Head of caudate nucleus (tissue), 42 donors: Measurements from ENCODE around the gene KLHL41.
A peak's percentile ranks its signal among the peaks of the same experiment; 100 is the strongest.

Source experiments
- DNase-seq, 42 donors: peaks; one replicate each; pipeline versions ENCODE4 v3.0.0 to v3.0.0-alpha.2; 2020 to 2021; ENCODE audit warnings: mixed read lengths in 7 of 42
- intact Hi-C: fragments of 100-400 bp; cut with DNase I; formaldehyde crosslinking; loops from one replicate; pipeline ENCODE4 v1.15.0; 2022

Gene KLHL41

DNA sequence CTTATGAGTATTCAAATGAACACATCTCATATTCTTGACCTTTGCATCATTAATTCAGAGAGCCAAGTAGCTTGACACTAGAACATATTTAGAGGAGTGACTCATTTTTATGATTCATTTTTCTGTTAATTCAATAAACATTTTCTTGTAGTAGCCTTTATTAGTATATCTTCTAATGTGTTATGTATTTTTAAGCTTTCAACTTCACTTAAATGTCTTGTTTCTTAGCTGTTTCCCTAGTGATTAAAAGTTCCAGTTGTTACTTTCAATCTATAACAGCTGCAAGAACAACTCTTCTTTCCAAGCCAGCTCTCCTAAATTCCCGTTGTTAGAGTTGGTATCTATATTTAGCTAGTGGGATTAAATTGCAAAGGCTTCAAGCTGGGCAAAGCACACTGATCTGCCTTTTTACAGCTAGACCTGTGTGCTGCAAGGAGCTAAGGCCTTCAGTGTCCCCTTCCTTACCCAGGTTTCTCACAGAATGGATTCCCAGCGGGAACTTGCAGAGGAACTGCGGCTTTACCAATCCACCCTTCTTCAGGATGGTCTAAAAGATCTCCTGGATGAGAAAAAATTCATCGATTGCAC, at the start of gene KLHL41:
TSS of gene KLHL41 (plus strand) at position 405 of the 588 bp plus-strand sequence. CDS start at position 482, 77 bp downstream.
- intact Hi-C loops: no loop called here
- DNase-seq: no peak

DNA sequence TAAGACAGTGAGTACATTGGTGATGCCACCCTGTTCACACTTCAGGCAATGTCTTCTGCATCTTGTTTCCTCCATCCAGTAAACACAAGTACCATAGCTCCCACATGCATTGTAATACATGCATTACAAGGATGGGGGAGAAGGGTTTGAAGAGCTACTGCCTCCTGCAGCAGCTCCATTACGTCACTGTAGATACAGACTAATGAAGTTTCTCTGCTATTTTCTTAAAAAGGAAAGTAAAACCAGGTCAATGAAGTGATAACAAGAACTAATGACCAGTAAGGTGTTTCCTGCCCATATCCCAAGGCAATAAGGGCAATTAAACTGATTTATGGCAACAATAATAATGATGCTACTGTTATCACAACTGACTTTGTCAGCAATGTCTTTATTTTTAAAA, 48.4 kb upstream of the KLHL41 start:
- intact Hi-C loops: no loop called here

DNA sequence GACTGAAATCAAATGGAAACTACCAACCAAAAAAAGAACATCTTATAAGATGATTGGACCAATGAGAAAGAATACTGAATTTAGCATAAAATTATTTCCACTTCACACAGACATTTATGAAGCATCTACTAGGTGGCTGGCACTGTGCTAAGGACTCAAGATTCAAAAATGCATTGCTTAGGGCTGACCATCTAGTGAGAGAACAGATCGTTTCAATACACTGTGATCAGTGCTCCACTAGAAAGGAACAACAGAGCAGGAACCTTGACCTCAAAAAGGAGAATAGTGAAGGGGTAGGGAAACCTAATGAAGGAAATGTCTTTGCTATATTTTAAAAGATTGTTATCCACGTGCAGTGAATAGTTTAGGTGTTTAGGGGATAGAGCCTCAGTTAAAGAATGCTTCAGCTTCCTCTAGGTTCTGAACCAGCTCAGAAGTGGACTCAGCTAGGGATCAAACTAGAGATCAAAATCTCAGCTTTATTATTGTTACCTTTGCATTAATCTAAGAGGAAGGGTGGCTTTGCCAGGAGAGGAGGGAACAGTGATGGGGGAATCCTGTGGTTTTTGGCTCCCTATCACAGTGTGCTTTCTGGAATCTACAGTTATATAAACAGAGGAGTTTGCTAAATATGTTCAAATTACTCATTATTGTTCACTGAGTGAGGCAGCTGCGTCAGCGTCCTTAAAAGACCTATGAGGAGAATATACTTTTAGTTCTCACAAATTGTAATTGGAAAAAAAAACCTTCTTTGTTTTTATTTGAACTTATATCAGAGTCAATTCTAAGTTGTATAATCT, 46.4 kb upstream of the KLHL41 start:
- DNase-seq: no peak
- intact Hi-C loops: no loop called here

More for the DNA sequence above, 48.4 kb upstream of the KLHL41 start:
- no peak for DNase-seq

DNA sequence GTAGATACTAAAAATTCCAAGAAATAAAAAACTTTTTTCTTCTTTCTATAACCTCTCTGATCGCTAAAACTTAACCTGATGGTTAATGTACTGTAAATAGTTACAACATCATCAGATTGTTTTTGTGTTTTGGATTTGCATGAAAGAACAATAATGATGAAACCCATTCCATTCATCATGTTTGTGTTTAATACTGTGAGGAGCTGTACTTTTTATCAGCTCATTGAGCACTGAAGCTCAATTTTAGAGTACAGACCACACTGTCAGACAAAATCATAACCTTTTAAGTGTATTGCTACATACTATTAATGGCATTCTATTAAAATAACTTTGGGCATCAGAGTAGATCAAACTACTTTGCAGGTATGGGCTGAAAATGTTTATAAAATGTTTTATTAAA, 45.0 kb upstream of the KLHL41 start:
- intact Hi-C loops: no loop called here
- DNase-seq: no peak

DNA sequence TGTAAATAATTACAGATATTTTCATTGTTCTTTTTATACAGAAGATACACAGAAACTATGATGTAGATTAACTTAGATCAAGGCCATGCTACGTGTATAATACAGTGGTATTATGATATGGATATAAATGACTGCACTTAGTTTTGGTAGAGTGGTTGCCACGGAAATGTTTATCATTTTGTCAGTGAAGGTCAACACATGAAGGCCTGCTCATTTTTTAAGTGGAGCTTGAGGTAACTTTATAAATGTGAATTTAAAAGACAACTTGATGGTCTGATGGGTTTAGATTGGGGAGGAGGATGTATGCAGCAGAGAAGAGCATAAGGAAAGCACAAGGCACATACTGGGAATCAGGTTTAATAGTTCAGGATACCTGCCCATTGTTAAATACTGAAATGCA, 44.6 kb upstream of the KLHL41 start:
- no peak for DNase-seq
- intact Hi-C loops: no loop called here

DNA sequence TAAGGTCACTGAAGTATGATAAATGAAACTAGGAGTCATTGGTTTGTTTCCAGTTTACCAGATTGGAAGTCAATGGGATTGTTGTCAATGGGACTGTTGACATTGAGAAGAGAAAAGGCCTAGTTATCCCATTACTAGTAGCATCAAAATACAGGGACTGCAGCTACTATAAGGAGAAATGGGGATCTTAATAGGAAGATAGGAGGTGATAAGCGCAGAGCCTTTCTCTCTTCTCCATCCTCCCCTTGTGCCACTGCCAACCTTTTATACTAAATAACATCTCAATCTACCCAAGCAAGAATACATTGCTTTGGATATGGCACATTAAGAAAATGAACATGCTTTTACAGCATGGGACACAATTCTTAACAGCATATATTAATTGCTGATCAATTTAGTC, 40.7 kb upstream of the KLHL41 start:
- intact Hi-C loops: no loop called here
- no peak for DNase-seq

DNA sequence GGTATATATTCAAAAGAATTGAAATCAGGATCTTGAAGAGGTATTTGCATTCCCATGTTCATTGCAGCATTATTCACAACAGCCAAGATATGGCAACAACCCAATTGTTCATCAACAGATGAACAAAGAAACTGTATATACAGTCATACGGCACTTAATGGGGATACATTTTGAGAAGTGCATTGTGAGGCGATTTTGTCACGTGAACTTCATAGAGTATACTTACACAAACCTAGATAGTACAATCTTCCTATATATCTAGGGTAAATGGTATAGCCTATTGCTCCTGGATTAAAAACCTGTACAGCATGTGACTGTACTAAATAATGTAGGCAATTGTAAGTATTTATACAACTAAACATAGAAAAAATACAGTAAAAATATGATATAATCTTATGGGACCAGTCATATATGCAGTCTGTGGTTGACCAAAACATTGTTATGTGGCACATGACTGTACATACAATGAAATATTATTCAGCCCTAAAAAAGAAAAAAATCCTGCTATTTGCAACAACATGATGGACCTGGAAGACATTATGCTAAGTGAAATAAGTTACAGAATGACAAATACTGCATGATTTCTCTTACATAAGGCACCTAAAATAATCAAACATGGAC, 39.4 kb upstream of the KLHL41 start:
- intact Hi-C loops: no loop called here
- DNase-seq: no peak

DNA sequence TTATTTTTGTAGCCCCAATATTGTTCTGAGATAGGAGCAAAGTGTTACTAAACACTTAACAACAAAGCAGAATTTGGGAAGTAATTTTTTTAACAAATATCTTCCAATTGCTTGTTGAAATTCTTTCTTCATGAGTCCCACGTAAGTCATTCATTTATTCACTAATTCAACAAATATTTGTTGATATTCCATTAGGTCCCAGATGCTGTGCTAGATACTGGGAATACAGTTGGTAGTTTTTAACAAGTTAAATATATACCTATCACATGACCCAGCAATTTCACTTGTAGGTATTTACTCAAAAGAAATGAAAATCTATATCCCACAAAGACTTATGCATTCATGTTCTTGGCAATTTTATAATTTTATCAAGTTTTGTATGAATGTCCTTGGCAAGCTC, 37.3 kb upstream of the KLHL41 start:
- intact Hi-C loops: no loop called here
- DNase-seq: no peak

DNA sequence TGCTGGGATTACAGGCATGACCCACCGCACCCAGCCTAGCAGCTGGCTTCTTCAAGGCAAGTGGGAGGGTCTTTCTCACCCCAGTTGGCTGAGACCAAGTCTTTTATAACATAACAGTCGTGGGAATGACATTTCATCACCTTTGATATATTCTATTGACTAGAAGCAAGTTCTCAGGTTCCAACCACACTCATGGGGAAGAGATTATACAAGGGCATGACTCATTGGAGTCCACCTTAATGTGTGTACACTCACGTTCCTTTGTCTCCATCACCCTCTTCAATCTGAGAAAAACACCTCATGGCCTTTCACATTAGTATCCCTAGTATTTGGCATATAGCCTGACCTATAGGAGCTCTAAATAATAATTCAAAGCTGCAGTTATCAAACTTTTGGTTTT, 33.0 kb upstream of the KLHL41 start:
- no peak for DNase-seq
- intact Hi-C loops: no loop called here

DNA sequence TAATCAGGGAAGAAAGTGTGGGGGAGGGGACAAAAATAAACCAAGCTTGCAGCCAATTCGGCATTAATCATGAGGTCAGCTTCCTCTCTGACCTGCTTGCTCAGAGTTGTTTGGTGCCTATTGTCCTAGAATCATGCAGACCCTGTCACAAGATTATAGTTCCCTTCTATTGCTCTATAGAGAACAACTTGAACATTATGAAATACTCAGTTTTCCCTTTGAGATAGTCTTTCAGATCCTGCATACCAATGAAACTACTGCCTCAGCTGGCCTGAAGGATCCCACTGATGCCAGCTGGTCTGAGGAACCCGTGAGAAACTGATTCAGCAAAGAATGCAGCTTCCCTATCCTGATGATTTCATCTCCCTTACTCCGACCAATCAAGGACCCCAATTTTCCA, 31.2 kb upstream of the KLHL41 start:
- intact Hi-C loops: loop anchor here (2.0 kb wide), 1 partner anchor 320 kb away; the partner anchor contains the start of gene SSB
- DNase-seq: peak in 8 of 42 donors; percentile 7 to 38 (median 16)

DNA sequence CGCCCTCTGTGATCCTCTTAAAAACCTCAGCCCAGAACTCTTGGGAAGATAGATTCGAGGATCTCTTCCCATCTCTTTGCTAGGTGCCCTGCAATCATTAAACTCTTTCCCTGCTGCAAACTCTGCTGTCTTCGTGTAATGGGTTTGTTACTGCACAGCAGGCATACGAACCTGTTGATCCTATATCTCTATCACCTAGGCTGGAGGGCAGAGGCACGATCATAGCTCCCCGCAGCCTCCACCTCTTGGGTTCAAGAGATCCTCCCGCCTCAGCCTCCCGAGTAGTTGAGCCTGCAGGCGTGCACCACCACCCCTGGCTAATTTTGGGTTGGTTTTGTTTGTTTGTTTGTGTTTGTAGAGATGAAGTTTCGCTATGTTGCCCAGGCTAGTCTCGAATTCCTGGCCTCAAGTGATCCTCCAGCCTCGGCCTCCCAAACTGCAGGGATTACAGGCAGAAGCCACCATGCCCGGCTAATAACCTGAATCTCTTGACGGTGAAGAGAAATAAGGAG, 30.7 kb upstream of the KLHL41 start:
- intact Hi-C loops: loop anchor here (2.0 kb wide), 1 partner anchor 320 kb away; the partner anchor contains the start of gene SSB
- peak in 1 of 42 donors; percentile 18 for DNase-seq

DNA sequence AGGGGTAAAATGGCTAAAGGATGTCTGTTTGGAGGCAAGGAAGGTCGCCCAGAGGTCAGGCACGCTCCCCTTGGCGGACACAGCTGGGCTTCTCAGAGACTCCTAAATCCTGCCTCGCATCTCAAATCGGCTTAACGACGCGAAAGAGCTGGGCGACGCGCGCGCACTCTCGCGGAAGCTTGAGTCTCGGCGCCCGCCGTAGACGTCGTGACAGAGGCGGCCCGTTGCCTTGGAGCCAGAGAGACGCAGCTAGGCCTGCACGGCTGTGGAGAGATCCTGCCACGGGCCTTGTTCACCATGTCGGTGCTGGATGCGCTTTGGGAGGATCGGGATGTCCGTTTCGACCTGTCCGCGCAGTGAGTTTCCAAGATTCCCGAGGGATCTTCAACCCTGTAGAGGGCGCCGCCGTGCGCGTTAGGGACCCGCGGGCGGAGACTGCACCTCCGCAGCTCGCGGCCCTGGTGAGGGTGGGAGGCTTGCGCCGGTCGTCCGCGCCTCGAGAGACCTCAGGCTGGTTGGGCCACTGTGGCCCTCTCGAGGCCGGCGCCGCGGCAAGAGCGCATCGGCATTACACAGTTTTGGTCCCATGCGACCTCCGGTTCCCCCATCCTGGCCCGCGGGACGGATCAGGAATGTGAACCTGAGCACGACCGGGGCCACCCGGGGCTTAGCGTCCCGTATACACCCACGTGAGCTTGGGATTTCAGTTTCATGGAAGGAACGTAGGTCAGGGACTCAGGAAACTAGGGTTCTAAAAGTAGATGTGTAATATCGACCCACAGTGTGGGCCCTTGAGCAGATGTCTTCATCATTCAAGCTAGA, 30.0 kb upstream of the KLHL41 start, which contains the start of gene BBS5:
TSS of gene BBS5 (plus strand) at position 238 of the 822 bp plus-strand sequence. CDS start at position 298, 60 bp downstream.
- DNase-seq: peak; percentile 83 to 95 (median 90)

DNA sequence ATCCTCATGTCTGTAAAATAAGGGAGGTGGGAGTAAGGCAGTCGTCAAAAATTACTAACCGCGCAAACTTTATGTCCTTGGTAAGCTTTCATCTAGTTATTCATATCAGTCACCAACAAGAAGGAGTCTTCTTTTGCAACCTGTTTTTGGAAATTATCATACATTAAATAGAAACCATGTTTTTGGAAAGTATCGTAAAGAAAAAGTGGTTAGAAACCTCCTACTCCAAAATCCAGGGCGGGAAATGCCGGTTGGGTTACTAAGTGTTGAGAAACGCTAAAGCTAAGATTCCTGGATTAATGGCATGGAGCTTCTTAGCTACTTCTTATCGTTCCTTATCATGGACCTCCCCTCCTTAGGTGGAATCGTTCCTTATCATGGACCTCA, 29.4 kb upstream of the KLHL41 start:
- DNase-seq: no peak
- intact Hi-C loops: no loop called here

More for the DNA sequence above, 30.0 kb upstream of the KLHL41 start, which contains the start of gene BBS5:
- intact Hi-C loops: loop anchor here (2.0 kb wide), 1 partner anchor 319 kb away; the partner anchor contains the start of gene SSB

DNA sequence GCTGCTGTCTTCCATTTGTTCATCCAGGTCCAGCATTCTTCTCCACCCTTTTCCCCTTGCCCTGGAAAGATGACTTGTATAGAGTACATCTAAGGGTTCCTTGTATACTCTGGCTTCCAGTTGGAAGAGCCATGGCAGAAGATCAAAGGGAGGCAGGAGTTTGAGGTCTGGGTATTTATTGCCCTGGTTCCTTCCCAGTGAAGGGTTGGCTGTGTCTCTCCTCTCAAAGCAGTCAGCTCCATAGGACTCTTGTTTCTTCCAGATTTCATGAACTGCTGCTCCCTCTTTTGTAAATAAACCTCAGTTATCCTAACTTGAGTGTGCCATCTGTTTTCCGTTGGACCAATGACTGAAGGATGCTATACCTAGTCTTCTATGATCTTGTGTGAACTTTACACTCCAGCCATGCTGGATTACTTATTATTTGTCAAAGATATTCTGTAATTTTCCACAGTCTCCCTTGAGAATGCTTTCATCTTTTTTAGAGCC, 23.8 kb upstream of the KLHL41 start:
- intact Hi-C loops: no loop called here
- DNase-seq: no peak

DNA sequence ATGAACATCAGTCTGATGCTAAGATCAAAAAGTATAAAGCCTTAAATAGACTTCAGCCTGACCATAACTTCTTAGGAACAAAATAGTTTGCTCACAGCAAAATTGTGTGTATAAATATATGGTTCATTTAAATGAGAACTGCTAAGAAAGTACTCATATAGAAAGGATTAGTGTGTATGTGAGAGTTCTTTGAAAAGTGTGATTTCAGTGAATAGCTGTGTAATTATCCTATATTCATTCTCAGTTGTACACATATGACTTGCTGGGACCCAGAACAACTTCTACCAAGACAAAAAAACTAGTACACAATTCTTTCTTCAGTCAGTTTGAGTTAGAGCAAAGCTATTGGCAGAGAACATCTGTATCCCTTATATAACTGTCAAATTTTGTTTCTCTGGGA, 23.0 kb upstream of the KLHL41 start:
- intact Hi-C loops: no loop called here

DNA sequence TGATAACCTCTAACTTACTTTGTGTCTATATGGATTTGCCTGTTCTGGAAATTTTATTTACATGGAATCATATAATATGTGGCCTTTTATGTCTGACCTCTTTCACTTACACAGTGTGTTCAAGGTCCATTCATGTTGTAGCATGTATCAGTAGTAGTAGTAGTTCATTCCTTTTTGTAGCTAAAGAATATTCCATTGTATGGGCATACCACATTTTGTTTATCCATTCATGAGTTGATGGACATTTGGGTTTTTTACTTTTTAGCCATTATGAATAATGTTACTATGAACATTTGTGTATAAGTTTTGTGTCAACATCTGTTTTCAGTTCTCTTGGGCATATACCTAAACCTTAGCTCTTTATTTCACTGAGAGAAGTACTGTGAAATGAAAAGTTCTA, 18.7 kb upstream of the KLHL41 start:
- intact Hi-C loops: no loop called here

More for the DNA sequence above, 23.0 kb upstream of the KLHL41 start:
- DNase-seq: no peak

DNA sequence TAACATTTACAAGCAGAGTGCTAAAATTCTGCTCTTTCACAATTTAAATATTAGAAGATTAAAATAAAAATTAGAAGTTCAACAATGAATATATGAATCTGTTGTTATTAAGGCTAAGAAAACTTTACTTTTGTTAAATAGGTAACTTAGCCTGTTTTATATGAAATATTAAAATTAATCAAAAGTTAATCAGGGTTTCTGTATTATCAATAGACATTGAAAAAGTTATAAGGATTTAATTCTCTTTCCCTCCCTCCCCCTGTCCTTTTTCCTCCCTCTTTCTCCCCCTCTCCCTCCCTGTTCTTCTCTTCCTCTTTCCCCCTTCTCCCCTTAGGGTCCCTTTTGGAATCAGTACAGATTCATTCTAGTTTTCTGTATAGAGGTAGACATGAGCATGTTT, 18.1 kb upstream of the KLHL41 start:
- no peak for DNase-seq
- intact Hi-C loops: no loop called here

More for the DNA sequence above, 18.7 kb upstream of the KLHL41 start:
- no peak for DNase-seq

DNA sequence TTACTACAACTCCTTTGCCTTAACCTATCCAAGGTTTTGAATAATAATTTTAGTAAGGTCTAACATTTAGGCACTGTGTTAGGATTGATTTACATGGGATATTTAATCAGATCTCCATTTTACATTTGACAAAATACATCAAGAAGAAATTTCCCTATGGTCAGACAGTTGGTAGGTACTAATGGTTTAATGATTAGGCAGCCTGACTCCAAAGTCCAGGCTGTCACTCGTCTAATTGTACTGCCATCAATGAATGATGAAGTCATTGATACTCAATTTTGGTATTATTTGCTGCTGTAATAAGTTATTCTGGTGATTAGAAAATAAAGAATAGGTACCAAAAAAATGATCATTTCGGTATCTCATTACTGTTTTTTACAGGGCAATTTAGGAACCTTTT, 16.1 kb upstream of the KLHL41 start:
- intact Hi-C loops: no loop called here
- no peak for DNase-seq
